Measurements from ENCODE around the gene MYO3B.

Gene MYO3B

GRCh38 chr2:170258382-170258781 is 80.4 kb downstream of the MYO3B start:
- H3K27me3 ChIP-seq (ENCODE audit: low read depth, low read length): 0 out of 2 replicates have a peak, but pooled peaks cover 4% of the 10 kb centered on the region
- no peaks in the 10 kb centered on the region for H3K36me3 ChIP-seq (replicated peaks; ENCODE audit: low read depth, low read length)
- H2AFZ ChIP-seq (ENCODE audit: low read depth, low read length): no peak overlapping the region
- TF ChIP-seq, protein P1, sequence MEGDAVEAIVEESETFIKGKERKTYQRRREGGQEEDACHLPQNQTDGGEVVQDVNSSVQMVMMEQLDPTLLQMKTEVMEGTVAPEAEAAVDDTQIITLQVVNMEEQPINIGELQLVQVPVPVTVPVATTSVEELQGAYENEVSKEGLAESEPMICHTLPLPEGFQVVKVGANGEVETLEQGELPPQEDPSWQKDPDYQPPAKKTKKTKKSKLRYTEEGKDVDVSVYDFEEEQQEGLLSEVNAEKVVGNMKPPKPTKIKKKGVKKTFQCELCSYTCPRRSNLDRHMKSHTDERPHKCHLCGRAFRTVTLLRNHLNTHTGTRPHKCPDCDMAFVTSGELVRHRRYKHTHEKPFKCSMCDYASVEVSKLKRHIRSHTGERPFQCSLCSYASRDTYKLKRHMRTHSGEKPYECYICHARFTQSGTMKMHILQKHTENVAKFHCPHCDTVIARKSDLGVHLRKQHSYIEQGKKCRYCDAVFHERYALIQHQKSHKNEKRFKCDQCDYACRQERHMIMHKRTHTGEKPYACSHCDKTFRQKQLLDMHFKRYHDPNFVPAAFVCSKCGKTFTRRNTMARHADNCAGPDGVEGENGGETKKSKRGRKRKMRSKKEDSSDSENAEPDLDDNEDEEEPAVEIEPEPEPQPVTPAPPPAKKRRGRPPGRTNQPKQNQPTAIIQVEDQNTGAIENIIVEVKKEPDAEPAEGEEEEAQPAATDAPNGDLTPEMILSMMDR (IDR thresholded peaks at IDR 0.05; ENCODE audit: low read depth, low read length): no peak
- TF ChIP-seq EZH2phosphoT487 (IDR thresholded peaks at IDR 0.05; ENCODE audit: low read depth): no peak
- no peak overlapping the region for H3K4me2 ChIP-seq (ENCODE audit: low read length)
- no peaks in the 10 kb centered on the region for H3K79me2 ChIP-seq (ENCODE audit: low read length)
- H3K27ac ChIP-seq (ENCODE audit: low read length): no peak overlapping the region
- no peaks in the 10 kb centered on the region for H3K4me1 ChIP-seq (ENCODE audit: low read length)
- H4K20me1 ChIP-seq (ENCODE audit: insufficient read depth, low read length): no peaks in the 10 kb centered on the region
- no peak overlapping the region for H3K4me3 ChIP-seq (ENCODE audit: low read length)
- no peaks in the 10 kb centered on the region for H3K9me3 ChIP-seq (ENCODE audit: insufficient read depth, low read length)
- H3K9ac ChIP-seq (ENCODE audit: low read length): no peak overlapping the region

GRCh38 chr2:170260188-170260587 is 82.2 kb downstream of the MYO3B start:
- Histone ChIP-seq H3K36me3 (replicated peaks; ENCODE audit: low read depth, low read length) (no peaks in the 10 kb centered on the region), H3K27ac (ENCODE audit: low read length) (no peak overlapping the region), H2AFZ (ENCODE audit: low read depth, low read length) (no peak overlapping the region), H3K79me2 (ENCODE audit: low read length) (no peaks in the 10 kb centered on the region), H4K20me1 (ENCODE audit: insufficient read depth, low read length) (no peaks in the 10 kb centered on the region), H3K9ac (ENCODE audit: low read length) (no peak overlapping the region), H3K4me3 (ENCODE audit: low read length) (no peak overlapping the region), H3K27me3 (ENCODE audit: low read depth, low read length) (0 out of 2 replicates have a peak, but pooled peaks cover 4% of the 10 kb centered on the region), H3K9me3 (ENCODE audit: insufficient read depth, low read length) (no peaks in the 10 kb centered on the region), H3K4me1 (ENCODE audit: low read length) (no peaks in the 10 kb centered on the region), H3K4me2 (ENCODE audit: low read length) (no peak overlapping the region)
- TF ChIP-seq, protein P1 (IDR thresholded peaks at IDR 0.05; ENCODE audit: low read depth, low read length): no peak
- no peak for TF ChIP-seq EZH2phosphoT487 (IDR thresholded peaks at IDR 0.05; ENCODE audit: low read depth)

DNA sequence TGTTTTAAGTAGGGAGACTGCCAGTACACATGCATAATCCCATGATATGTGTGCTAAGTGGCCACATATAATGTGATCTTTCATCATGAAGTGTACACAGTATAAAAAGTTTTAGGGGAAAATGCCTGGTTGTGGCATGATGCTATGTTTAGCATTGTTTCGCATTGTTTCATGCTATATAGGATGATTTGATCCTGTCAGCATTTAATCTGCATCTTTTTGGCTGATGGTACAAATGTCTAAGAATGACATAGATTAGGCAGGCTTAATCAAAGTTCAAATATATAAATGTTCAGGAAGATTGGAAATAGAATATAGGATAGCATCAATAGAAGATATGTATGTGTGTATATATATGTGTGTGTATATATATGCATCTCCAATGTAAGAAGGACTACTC is 83.6 kb downstream of the MYO3B start:
- Histone ChIP-seq H4K20me1 (ENCODE audit: insufficient read depth, low read length) (no peaks in the 10 kb centered on the region), H3K9me3 (ENCODE audit: insufficient read depth, low read length) (no peaks in the 10 kb centered on the region), H3K4me1 (ENCODE audit: low read length) (no peaks in the 10 kb centered on the region), H2AFZ (ENCODE audit: low read depth, low read length) (no peak overlapping the region), H3K9ac (ENCODE audit: low read length) (no peak overlapping the region), H3K4me2 (ENCODE audit: low read length) (no peak overlapping the region), H3K4me3 (ENCODE audit: low read length) (no peak overlapping the region), H3K36me3 (replicated peaks; ENCODE audit: low read depth, low read length) (no peaks in the 10 kb centered on the region), H3K27ac (ENCODE audit: low read length) (no peak overlapping the region), H3K79me2 (ENCODE audit: low read length) (no peaks in the 10 kb centered on the region), H3K27me3 (ENCODE audit: low read depth, low read length) (0 out of 2 replicates have a peak, but pooled peaks cover 2% of the 10 kb centered on the region)
- TF ChIP-seq EZH2phosphoT487 (IDR thresholded peaks at IDR 0.05; ENCODE audit: low read depth): no peak
- TF ChIP-seq, protein P1 (IDR thresholded peaks at IDR 0.05; ENCODE audit: low read depth, low read length): no peak

GRCh38 chr2:170262343-170262742 is 84.4 kb downstream of the MYO3B start:
- Histone ChIP-seq H3K79me2 (ENCODE audit: low read length) (no peaks in the 10 kb centered on the region), H3K4me1 (ENCODE audit: low read length) (no peaks in the 10 kb centered on the region), H4K20me1 (ENCODE audit: insufficient read depth, low read length) (no peaks in the 10 kb centered on the region), H3K27ac (ENCODE audit: low read length) (no peak overlapping the region), H2AFZ (ENCODE audit: low read depth, low read length) (no peak overlapping the region), H3K36me3 (replicated peaks; ENCODE audit: low read depth, low read length) (no peaks in the 10 kb centered on the region), H3K9ac (ENCODE audit: low read length) (no peak overlapping the region), H3K4me3 (ENCODE audit: low read length) (no peak overlapping the region), H3K4me2 (ENCODE audit: low read length) (no peak overlapping the region), H3K27me3 (ENCODE audit: low read depth, low read length) (no peaks in the 10 kb centered on the region), H3K9me3 (ENCODE audit: insufficient read depth, low read length) (no peaks in the 10 kb centered on the region)
- TF ChIP-seq EZH2phosphoT487 (IDR thresholded peaks at IDR 0.05; ENCODE audit: low read depth): no peak
- TF ChIP-seq, protein P1 (IDR thresholded peaks at IDR 0.05; ENCODE audit: low read depth, low read length): no peak
